Activated T-cell treated with anti-CD3 and anti-CD28 coated beads, Interleukin-2, amount 50 U/mL, for 1 hour (primary cell): ENCODE results near the gene CDH22.

Experiments
- DNase-seq: peaks from one replicate; pipeline ENCODE4 v3.0.0-alpha.2; 2020

The CDH22 gene

DNA sequence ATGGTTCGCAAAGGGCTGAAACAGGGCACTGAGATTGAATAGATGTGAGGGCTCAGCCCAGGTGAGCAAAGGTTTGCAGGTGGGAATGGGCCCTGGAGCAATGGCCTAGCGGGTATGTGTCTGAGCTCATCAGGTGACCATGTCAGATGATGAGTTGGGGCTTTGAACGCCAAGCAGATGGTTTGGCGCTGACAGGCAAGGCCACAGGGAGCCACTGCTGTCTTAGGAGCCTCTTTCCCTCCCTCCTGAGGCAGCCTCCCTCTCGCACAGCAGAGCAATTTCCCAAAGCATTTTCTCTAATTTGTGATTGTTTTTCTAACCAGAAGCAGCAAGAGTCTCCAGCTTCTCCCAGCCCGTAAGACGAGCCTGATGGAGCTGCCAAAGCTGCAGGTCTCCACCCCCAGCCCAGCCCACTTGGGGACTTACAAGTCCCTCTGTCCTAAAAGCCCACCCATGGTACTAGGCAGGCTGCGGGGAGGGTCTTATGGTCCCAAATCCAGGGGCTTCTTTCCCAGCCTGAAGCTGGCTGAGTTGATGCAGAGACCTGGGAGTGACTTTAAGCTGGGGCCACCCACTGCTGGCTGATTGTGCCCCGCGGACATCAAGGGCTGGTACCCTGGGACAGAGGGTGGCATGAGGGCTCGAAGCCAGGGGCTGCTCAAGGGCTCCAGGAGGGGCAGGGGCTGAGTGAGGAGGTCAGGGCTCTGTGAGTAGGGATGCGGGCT is 11.6 kb downstream of the CDH22 start:
- DNase-seq: no peak

DNA sequence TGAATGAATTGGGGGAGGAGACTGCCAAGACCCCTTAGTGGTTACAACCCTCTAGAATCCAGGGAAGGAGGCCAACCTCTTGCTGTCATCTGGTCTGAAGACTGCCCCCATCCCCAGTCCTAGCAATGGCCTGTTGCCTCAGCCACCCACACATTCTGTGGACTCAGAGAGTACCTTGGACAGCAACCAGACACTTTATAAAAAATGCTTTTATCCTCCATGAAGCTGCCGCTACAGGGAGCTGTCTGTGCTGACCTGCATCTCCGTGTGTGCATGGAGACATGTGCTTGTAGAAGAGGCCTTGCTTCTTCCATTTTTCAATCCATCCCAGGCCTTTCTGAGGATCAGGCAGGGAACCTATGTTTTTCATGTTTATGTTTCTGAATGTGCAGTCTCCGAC is 15.2 kb downstream of the CDH22 start:
- no peak for DNase-seq

GRCh38 chr20:46291401-46291800 is 16.9 kb downstream of the CDH22 start:
- no peak for DNase-seq

GRCh38 chr20:46289432-46289831 is 18.9 kb downstream of the CDH22 start:
- no peak for DNase-seq

GRCh38 chr20:46286977-46287376 is 21.3 kb downstream of the CDH22 start:
- no peak for DNase-seq

DNA sequence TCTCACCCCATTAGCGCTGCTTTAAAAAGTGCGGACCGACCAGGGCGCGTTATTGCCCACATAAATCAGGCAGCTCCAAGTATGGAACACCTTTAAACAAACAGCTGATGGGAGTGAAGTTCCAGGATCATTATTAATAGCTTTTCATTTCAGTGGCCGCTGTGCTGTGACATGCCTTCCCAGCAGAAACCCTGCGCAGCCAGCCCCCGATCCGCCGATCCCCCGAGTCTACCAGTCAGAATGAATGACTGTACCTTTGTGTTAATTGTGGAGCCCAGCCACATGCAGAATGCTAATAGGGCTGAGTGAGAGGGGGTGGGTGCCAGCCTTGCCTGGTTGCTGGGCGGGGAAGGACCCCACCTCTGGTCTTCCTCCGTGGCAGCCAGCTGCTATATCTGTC is 21.9 kb downstream of the CDH22 start:
- DNase-seq: no peak

DNA sequence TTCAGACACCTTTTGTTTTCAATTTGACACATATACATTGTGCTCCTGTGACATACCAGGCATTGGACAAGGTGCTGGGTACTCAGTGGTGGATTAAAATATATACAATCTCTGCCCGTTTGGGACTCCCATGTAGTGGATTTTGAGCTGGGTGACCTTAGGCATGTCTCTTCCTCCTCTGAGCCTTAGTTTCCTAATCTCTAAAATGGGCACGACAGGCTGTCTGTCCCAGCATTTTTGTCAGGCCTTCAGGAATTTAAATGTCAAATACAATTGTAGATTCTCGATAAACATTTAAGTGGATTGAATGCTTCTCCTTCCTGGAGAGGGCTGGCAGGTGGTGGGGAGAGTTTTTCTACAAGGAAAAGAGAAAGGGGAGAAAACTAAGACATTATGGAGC is 22.6 kb downstream of the CDH22 start:
- no peak for DNase-seq

- DNase-seq: no peak
Observed at GRCh38 chr20:46285072-46285471, 23.2 kb downstream of the CDH22 start.

GRCh38 chr20:46284040-46284427 is 24.3 kb downstream of the CDH22 start:
- no peak for DNase-seq

DNA sequence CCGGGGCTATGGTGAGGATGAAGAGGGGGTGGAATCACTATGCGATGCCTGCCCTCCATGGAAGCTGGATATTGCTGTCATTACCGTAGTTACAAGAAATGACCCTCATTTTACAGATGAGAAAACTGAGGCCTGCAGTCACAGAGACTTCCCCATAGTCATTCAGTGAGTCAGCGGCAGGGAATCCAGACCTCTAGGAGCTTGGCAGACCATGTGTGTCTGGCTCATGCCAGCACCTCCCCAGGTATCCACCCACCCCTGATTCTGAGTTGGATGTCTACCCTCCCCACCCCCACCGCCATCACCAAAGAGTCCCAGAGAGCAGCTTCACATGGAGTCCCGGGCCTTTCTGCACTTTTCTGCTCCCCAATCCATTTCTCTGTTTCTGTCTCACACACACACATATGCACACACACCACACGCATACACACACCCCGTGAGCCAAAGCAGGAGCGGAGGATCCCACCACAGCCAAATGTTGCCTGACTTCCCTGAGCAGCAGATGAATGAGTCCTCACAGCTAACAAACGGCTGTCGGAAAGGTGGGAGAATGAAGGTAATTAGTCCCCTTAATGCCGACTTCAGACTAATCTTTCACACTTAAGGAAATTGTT is 24.8 kb downstream of the CDH22 start:
- no peak for DNase-seq

DNA sequence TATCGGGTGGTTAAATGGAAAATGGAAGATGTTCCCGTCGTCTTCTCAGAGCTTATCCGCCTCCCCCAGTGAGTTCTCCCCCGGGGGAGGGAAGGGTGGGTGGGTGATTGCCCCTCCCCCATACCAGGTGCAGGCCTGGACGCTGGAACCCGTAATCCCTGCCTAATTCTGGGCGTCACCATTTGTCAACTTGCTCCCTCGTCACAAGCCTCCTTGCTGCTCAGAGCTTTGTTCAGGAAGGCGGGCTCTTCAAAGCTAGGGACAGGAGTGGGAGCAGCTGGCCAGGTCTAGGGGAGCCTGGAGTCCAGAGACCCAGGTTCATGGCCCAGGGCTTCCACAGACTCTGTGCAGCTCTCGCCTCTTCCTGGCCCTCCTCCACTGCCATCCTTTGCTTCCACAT is 25.6 kb downstream of the CDH22 start:
- DNase-seq: no peak

DNA sequence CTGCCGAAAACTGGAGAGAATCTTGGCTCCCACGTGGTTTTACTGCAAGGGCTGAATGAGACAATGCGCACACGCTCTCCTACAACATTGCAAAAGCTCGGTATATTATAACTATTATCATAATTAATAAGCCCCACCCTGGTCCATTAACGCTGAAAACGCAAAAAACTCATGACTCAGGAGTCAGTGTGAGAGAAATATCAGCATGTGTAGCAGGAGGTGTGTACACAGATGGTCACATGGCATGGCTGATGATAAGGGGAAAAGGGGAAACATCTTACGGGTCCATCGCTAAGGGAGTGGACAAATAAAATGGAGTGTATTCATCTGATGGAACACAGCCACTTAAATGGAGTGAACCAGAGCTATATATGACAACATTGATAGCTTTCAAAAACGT is 29.2 kb downstream of the CDH22 start:
- no peak for DNase-seq

- no peak for DNase-seq
Observed at GRCh38 chr20:46277602-46278001, 30.7 kb downstream of the CDH22 start.

- no peak for DNase-seq
Observed at GRCh38 chr20:46276531-46276930, 31.8 kb downstream of the CDH22 start.

DNA sequence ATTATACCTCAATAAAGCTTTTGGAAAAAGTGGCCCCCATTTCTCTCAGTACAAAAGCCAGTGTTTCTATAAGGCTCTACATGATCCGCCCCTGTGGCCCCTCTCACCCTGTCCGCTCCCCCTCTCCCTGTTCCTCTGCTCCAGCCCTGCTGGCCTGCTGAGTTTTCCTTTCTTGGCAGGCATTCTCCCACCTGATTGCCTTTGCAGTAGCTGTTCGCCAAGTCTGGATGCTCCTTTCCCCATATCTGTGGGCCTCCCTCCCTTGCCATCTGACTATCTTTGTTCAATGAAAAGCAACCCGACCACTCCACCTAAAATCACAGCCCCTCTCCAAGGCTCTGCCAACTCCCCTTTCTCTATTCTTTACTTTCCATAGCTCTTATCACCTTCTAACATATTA is 33.2 kb downstream of the CDH22 start:
- no peak for DNase-seq

- DNase-seq: no peak
Observed at GRCh38 chr20:46273717-46274116, 34.6 kb downstream of the CDH22 start.

DNA sequence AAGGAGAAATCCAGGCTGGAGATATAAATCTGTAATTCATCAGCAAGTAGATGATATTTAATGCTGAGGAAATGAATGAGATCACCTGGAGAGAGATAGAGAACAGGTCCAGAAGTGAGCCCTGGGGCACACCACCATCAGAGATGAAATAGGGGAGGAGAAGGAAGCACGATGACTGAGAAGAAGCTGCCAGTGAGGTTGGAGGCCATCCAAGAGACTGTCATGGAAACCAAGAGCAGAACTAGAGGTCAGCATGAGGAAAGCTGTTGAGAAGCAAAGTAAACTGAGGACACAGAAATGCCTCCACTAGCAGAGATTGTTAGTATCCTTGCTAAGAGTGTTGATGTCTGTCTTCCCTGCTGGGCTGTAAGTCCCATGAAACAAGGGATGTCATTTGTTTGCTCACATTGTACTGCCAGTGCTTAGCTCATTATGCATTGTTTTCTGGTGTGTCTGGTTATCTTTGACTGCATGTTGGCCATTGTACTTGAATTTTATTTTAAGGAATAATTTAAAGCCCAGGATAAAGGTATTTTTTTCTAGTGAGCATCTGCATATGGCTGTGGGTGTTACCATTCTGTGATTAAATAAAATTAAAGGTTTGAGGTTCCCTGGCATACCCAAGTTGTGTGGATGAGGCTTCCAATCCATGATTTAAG is 35.8 kb downstream of the CDH22 start:
- no peak for DNase-seq

- DNase-seq: no peak
Observed at GRCh38 chr20:46270977-46271744, 37.1 kb downstream of the CDH22 start.

DNA sequence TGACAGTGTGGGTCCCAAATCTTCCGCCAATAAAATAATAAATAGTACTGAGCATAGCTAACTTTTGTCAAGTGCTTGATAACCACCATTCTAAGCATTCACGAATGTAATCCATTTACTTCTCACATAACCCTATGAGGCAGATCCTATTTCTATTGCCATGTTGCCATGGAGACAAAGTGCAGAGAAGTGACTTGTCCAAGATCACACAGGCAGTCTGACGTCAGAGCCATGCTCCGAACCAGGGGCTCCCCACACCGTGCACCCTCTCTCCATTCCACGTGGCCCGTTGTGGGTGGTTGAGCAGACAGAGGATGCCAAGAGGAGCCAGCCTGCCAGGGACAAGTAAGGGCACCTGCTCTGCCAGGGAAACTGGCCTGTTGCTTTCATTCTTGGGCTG is 38.9 kb downstream of the CDH22 start:
- DNase-seq: no peak

GRCh38 chr20:46268662-46269061 is 39.6 kb downstream of the CDH22 start:
- no peak for DNase-seq

GRCh38 chr20:46268131-46268614 is 40.1 kb downstream of the CDH22 start:
- no peak for DNase-seq

GRCh38 chr20:46267108-46268105 is 40.9 kb downstream of the CDH22 start:
- no peak for DNase-seq
